Mesodermal cell (in vitro differentiated cells): ENCODE data around the gene CCT7.
"Not testable (repeated sequence)": the region's sequence is repeated elsewhere in the genome, so short reads cannot be mapped to it uniquely, and the experiment has no call there.

Experiments used
- H3K27ac ChIP-seq: 2 replicates; pipeline ENCODE4 v1.7.0; 2013; ENCODE audit warnings: mild to moderate bottlenecking, low read depth, low read length, moderate library complexity; ENCODE audit not compliant: severe bottlenecking
- H3K36me3 ChIP-seq: 2 replicates; pipeline ENCODE4 v1.7.1; 2013; ENCODE audit warnings: mild to moderate bottlenecking, low read length, moderate library complexity; ENCODE audit not compliant: control insufficient read depth, insufficient read depth
- H3K4me1 ChIP-seq: one replicate; pipeline ENCODE4 v1.7.1; 2013; ENCODE audit warnings: mild to moderate bottlenecking, low read length; ENCODE audit not compliant: insufficient read depth, control insufficient read depth, poor library complexity, severe bottlenecking
- H3K4me3 ChIP-seq: 2 replicates; pipeline ENCODE4 v1.7.0; 2013; ENCODE audit warnings: low read length, control low read depth, mild to moderate bottlenecking; ENCODE audit not compliant: insufficient read depth, poor library complexity, severe bottlenecking; ENCODE audit errors: extremely low read depth
- H3K9me3 ChIP-seq: 2 replicates; pipeline ENCODE4 v1.7.1; 2013; ENCODE audit warnings: mild to moderate bottlenecking, low read length, moderate library complexity; ENCODE audit not compliant: control insufficient read depth
- WGBS, 2 experiments: methylation state at CpG; one replicate each; pipeline ENCODE4 v1.1.5; 2013; ENCODE audit warnings: missing lambda C conversion rate in 2 of 2; ENCODE audit not compliant: insufficient coverage in 2 of 2; 5-methylcytosine and 5-hydroxymethylcytosine counted together

Gene CCT7

GRCh38 chr2:73256618-73256922 is 22.5 kb downstream of the CCT7 start:
- H3K27ac ChIP-seq, result no peak overlapping the region
- no peaks in the 10 kb centered on the region for H3K4me1 ChIP-seq
- no peaks in the 10 kb centered on the region for H3K9me3 ChIP-seq
- no peak overlapping the region for H3K4me3 ChIP-seq
- 100% methylated on average over 1 of the region's 1 CpG; no CpG with 5 or more reads in 1 of the 2 experiments for WGBS, 2 experiments
- H3K36me3 ChIP-seq, result peaks cover 38% of the 10 kb centered on the region

DNA sequence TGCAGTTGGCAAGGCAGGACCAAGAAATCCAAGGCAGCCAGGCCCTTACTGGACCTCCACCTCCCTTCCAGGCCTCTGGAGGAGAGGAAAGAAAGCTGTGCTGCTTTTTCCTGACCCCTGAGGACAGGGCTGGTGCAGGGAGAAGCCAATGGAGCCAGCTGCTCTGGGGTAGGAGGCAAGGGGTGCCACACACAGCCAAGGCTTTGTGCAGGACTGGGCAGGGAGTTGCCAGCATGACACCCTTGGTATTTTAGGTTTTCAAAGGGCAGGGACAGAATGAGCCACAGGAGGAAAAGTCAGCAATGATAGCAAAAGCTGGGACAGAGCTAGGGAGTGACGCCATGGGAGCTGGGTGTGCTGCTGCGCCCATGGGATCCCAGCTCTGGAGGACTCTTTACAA is 22.9 kb downstream of the CCT7 start:
- Histone ChIP-seq H3K9me3 (no peaks in the 10 kb centered on the region), H3K4me1 (no peaks in the 10 kb centered on the region), H3K4me3 (no peak overlapping the region), H3K27ac (no peak overlapping the region), H3K36me3 (peaks cover 33% of the 10 kb centered on the region)
- 88 to 90% methylated on average over 2 of the region's 2 CpGs for WGBS, 2 experiments

GRCh38 chr2:73257425-73258125 is 23.5 kb downstream of the CCT7 start:
- Histone ChIP-seq H3K36me3 (peaks cover 28% of the 10 kb centered on the region), H3K27ac (no peak overlapping the region), H3K9me3 (no peaks in the 10 kb centered on the region), H3K4me1 (no peaks in the 10 kb centered on the region), H3K4me3 (no peak overlapping the region)
- 87 to 97% methylated on average over 4 to 9 of the region's 10 CpGs for WGBS, 2 experiments

DNA sequence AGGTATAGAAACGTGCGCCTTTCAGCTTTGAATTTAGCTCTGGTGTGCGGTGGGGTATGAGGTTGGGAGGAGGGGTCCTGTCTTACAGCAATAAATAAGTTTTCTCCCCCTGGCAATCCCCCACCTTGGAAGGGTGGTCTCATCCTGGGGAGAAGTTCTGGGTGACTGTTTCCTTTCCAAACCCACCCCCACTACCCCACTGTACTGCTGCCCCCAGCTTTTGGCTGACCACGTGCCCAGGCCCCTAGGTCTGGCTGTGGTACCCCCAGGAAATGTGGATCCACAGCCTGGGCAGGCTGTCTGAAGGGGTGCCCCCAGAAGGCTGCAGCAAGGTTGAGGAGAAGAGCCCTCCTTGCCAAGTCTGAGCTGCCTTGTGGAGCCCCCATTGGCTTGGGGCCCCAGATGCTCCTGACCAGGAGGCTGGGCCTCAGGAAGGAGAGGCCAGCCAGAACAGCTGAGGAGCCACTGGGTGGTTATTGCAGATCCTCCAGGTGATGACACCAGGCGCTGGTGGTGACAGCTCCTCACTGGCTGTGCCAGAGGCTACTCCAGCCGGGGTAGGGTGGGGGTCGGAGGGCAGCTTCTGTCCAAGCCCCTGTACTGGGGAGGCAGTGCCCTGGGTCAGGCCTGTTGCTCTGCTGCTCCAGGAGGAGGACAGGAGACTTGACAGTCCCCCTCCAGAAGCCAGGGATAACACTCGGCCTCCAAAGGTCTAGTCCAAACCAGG is 24.2 kb downstream of the CCT7 start:
- no peaks in the 10 kb centered on the region for H3K4me1 ChIP-seq
- H3K9me3 ChIP-seq, result no peaks in the 10 kb centered on the region
- H3K4me3 ChIP-seq, result no peak overlapping the region
- peaks cover 20% of the 10 kb centered on the region for H3K36me3 ChIP-seq
- H3K27ac ChIP-seq, result no peak overlapping the region
- WGBS, 2 experiments, result 83 to 93% methylated on average over 4 to 6 of the region's 8 CpGs

GRCh38 chr2:73258913-73259215 is 24.8 kb downstream of the CCT7 start:
- no peak overlapping the region for H3K4me3 ChIP-seq
- H3K4me1 ChIP-seq, result no peaks in the 10 kb centered on the region
- WGBS, 2 experiments, result 93 to 96% methylated on average over 7 to 9 of the region's 9 CpGs
- H3K36me3 ChIP-seq, result peaks cover 15% of the 10 kb centered on the region
- H3K9me3 ChIP-seq, result no peaks in the 10 kb centered on the region
- no peak overlapping the region for H3K27ac ChIP-seq

- no peak overlapping the region for H3K4me3 ChIP-seq
- no peaks in the 10 kb centered on the region for H3K9me3 ChIP-seq
- H3K27ac ChIP-seq, result no peak overlapping the region
- 86 to 93% methylated on average over 5 to 6 of the region's 8 CpGs for WGBS, 2 experiments
- peaks cover 11% of the 10 kb centered on the region for H3K36me3 ChIP-seq
- H3K4me1 ChIP-seq, result no peaks in the 10 kb centered on the region
These were observed 25.2 kb downstream of the CCT7 start for GRCh38 chr2:73259276-73259675.

GRCh38 chr2:73259704-73260337 is 25.7 kb downstream of the CCT7 start:
- 91 to 94% methylated on average over 4 of the region's 4 CpGs for WGBS, 2 experiments
- Histone ChIP-seq H3K4me1 (no peaks in the 10 kb centered on the region), H3K36me3 (peaks cover 5% of the 10 kb centered on the region), H3K27ac (no peak overlapping the region), H3K9me3 (no peaks in the 10 kb centered on the region), H3K4me3 (no peak overlapping the region)

DNA sequence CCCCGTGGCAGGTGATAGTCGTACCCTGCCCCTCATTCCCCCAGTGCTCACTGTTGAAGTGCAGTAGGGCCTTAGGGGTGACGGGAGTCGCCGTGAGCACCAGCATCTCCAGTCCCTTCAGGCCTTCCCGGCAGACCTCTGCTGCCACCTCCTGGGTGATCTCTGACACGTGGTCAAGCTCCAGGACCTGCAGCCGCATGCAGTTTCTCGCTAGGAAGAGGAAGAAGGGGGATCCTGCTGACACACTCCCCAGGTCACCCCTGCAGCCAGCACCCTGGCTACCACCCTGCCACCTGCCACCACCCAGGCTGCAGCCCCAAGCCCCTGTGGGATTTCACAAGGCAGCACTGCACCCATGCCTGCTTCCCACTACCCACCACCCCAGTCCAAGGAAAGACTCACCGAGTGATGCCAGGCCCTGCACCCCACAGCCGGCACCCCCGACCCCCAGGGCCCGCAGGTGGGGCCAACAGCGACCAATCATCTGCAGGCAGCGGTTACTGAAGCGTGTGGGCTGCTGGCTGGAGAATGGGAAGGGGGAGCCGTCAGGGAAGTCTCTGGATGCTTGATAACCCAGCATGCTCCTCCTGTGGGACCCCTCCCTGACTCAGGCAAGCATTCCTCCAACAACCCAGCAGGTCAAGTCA is 26.4 kb downstream of the CCT7 start:
- H3K4me3 ChIP-seq, result no peak overlapping the region
- WGBS, 2 experiments, result 28 to 41% methylated on average over 10 to 14 of the region's 17 CpGs
- no peak overlapping the region for H3K27ac ChIP-seq

DNA sequence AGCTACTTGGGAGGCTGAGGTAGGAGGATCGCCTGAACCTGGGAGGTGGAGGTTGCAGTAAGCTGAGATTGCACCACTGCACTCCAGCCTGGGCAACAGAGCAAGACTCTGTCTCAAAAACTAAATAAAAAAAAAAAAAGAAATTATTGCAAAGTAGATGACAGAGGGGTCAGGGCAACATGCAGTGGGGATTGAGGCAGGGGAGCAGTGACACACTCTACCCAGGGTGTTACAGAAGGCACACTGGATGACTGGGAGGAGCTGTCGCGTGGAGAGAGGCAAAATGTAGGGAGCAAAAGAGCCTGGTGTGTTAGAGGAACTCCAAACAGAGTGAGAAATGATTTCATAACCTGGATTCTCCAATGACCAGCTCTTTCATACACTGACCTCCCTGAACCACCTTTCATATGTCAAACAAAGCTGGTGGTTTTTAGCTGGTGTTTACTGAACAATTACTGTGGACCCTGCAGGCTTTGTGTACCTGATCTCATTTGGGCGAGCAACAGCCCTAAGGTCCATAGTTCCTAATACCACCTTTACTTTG is 28.1 kb downstream of the CCT7 start:
- Histone ChIP-seq H3K36me3 (no peaks in the 10 kb centered on the region), H3K9me3 (no peaks in the 10 kb centered on the region)
- 83% methylated on average over 1 of the region's 4 CpGs; no CpG with 5 or more reads in 1 of the 2 experiments for WGBS, 2 experiments

More for the DNA sequence above, 26.4 kb downstream of the CCT7 start:
- Histone ChIP-seq H3K36me3 (peaks cover 4% of the 10 kb centered on the region), H3K4me1 (no peaks in the 10 kb centered on the region), H3K9me3 (no peaks in the 10 kb centered on the region)

GRCh38 chr2:73262691-73263429 is 28.8 kb downstream of the CCT7 start:
- WGBS, 2 experiments, result 92 to 99% methylated on average over 11 to 12 of the region's 18 CpGs

More for the DNA sequence above, 28.1 kb downstream of the CCT7 start:
- H3K27ac ChIP-seq, result no peak overlapping the region
- H3K4me3 ChIP-seq, result no peak overlapping the region
- H3K4me1 ChIP-seq, result peaks cover 6% of the 10 kb centered on the region

More at GRCh38 chr2:73262691-73263429, 28.8 kb downstream of the CCT7 start:
- not testable (repeated sequence) for H3K4me3 ChIP-seq, H3K4me1 ChIP-seq, H3K36me3 ChIP-seq, H3K9me3 ChIP-seq, H3K27ac ChIP-seq
